Activated naive CD4-positive, alpha-beta T cell treated with anti-CD3 and anti-CD28 coated beads, Interleukin-2, amount 50 U/mL, for 72 hours (primary cell): ENCODE results near the gene GOLM1. TPM values are rescaled to one million over a fixed set of nuclear protein-coding genes. Genes with fewer than 3 reads are reported as not detected.
"Not testable (repeated sequence)": the region's sequence is repeated elsewhere in the genome, so short reads cannot be mapped to it uniquely, and the experiment has no call there.

Experiments
- ATAC-seq, 2 donors: fragments of 150-1000 bp; cut with Tn5 transposase; 2 replicates each; pipeline ENCODE4 v1.10.0; 2021; ENCODE audit warnings: mild to moderate bottlenecking in 2 of 2, moderate library complexity in 2 of 2
- DNase-seq, 2 donors: peaks; one replicate each; pipeline ENCODE4 v3.0.0; 2021 to 2022; ENCODE audit warnings: low spot score in 2 of 2
- H3K27ac Mint-ChIP-seq, 2 donors: one replicate each; pipeline ENCODE4 v1.8.0; 2022; ENCODE audit warnings: mild to moderate bottlenecking in 2 of 2, mixed read lengths in 2 of 2
- H3K36me3 Mint-ChIP-seq, 2 donors: one replicate each; pipeline ENCODE4 v1.8.0; 2022; ENCODE audit warnings: mixed read lengths in 2 of 2
- H3K9me3 Mint-ChIP-seq, 2 donors: one replicate each; pipeline ENCODE4 v1.8.0; 2022; ENCODE audit warnings: mixed read lengths in 2 of 2
- total RNA-seq, 2 donors: library from RNA; stranded (reverse); gene quantifications; one replicate each; pipeline ENCODE4 v1.2.3, GENCODE V29; 2022

Gene GOLM1
- total RNA-seq, 2 donors from 2014 or later: 0.87 to 3.5 TPM

- ATAC-seq (no peak), DNase-seq (no peak)
- no peaks in the 10 kb centered on the region for H3K36me3 Mint-ChIP-seq
- no peaks in the 10 kb centered on the region for H3K9me3 Mint-ChIP-seq
- no peak overlapping the region for H3K27ac Mint-ChIP-seq
Measured at GRCh38 chr9:86061972-86062739, 37.2 kb downstream of the GOLM1 start.

- Mint-ChIP-seq H3K36me3 (no peaks in the 10 kb centered on the region), H3K9me3 (no peaks in the 10 kb centered on the region), H3K27ac (no peak overlapping the region)
Measured at GRCh38 chr9:86057491-86057890, 41.9 kb downstream of the GOLM1 start.

GRCh38 chr9:86054695-86055094 lies 44.7 kb downstream of the GOLM1 start:
- Mint-ChIP-seq H3K27ac (no peak overlapping the region), H3K36me3 (no peaks in the 10 kb centered on the region), H3K9me3 (no peaks in the 10 kb centered on the region)
- ATAC-seq (no peak), DNase-seq (no peak)

More at GRCh38 chr9:86057491-86057890, 41.9 kb downstream of the GOLM1 start:
- no peak for ATAC-seq
- DNase-seq: no peak

DNA sequence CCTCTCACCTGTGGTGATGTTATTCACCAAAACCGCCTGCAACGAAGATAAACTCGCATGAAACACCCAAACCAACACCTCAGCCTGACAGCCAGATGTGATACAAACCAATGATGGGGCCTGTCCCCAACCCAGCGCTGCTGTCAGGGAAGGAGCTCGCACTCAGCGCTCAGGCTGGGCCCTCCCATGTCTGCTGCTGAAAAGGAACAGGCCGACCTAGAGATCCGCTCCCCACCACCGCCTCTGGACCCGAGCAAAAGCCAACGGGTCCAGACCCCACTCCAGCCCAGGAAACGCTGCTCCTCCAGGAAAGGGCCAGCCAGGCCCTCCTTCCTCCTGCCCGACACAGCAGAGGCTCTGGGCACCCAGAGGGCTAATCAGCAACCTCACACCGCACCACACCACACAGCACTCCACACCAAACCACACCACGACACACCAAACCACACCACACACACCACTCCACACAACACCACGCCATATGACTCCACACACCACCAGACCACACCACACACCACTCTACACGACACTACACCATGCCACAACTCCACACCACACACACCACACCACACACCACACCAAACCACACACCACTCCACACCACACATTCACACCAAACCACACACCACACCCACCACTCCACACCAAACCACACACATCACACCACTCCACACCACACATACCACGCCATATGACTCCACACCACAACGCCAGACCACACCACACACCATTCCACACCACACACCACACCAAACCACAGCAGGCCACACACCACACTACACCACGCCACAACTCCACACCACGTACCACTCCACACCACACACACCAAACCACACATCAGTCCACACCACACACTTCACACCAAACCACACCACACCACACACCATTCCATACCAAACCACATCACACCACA lies 46.5 kb downstream of the GOLM1 start:
- H3K36me3 Mint-ChIP-seq: no peaks in the 10 kb centered on the region
- no peak overlapping the region for H3K27ac Mint-ChIP-seq
- DNase-seq (no peak), ATAC-seq (peak in 1 of 2 donors; percentile 58)
- no peaks in the 10 kb centered on the region for H3K9me3 Mint-ChIP-seq

- not testable (repeated sequence) for H3K27ac Mint-ChIP-seq, DNase-seq, ATAC-seq, H3K36me3 Mint-ChIP-seq, H3K9me3 Mint-ChIP-seq
Measured at GRCh38 chr9:86048018-86048742, 51.2 kb downstream of the GOLM1 start.

- ATAC-seq (no peak), DNase-seq (no peak)
- Mint-ChIP-seq H3K36me3 (no peaks in the 10 kb centered on the region), H3K9me3 (no peaks in the 10 kb centered on the region), H3K27ac (no peak overlapping the region)
Measured at GRCh38 chr9:86047361-86047760, 52.0 kb downstream of the GOLM1 start.

DNA sequence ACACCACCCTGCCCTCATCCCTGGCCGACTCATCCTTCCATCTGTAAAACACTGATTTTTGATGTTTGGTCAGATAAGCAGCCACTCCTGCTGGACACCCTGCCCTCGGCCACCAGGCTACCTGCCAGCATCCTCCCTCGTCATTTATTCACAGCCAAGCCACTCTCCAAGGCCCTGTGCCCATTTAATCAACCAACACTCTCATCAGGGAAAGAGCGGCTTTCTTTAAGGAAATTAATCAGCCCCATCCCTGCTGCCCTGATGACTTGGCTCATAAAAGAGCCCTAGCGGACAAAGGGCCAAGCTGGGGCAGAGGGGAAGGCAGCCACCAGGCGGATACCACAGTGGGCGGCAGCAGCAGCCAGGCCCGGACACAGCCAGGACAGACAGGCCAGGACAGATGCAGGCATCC lies 52.4 kb downstream of the GOLM1 start:
- DNase-seq (no peak), ATAC-seq (no peak)
- no peaks in the 10 kb centered on the region for H3K36me3 Mint-ChIP-seq
- H3K27ac Mint-ChIP-seq: no peak overlapping the region
- H3K9me3 Mint-ChIP-seq: no peaks in the 10 kb centered on the region

DNA sequence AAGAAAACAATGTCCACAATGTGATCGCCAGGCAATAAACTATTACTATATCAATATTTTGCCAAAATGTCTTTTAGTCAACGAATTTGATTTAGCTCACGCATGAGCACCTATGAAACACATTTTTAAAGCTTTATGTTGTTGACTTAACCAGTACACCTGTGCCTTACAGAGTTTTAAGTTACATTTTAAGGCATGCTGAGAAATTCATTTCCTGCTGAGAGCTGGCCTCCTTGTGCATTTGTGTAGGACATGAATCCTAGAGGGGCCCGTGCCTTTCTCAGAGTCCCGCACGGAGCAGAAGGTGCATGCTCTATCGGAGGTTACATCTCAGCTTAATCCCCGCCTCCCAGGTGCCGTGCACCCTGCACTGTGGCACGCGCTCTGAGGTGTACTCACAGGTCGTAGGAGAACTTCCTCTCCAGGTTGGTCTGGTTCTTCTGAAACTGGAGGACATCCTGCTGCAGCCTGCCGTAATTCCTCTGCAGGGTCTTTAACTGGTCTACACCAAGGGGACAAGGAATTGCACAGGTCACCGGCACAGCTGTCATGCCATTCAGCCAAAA lies 53.2 kb downstream of the GOLM1 start:
- Mint-ChIP-seq H3K36me3 (no peaks in the 10 kb centered on the region), H3K27ac (no peak overlapping the region)

DNA sequence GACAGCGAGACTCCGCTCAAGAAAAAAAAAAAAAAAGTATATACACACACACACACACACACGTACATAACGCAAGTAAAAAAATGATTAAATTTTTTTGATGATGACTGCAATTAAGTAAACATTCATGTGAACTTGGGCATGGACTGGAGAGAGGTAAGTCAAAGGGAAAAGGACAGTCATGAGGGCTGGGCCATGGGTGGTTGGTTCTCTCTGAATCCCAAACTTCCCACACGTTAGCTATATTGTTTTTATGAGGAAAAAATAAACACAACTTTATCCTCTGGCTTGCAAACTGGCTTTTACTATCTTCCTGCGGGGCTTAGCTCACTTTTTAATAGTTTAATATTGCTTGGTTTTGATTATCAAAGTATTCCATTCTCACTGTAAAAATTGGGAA lies 53.7 kb downstream of the GOLM1 start:
- DNase-seq: no peak
- H3K9me3 Mint-ChIP-seq: no peaks in the 10 kb centered on the region
- peak overlapping the region in 1 of 2 donors; percentile 29 for H3K27ac Mint-ChIP-seq
- H3K36me3 Mint-ChIP-seq: no peaks in the 10 kb centered on the region
- no peak for ATAC-seq

More for the DNA sequence above, 53.2 kb downstream of the GOLM1 start:
- ATAC-seq: no peak
- no peak for DNase-seq
- H3K9me3 Mint-ChIP-seq: no peaks in the 10 kb centered on the region

DNA sequence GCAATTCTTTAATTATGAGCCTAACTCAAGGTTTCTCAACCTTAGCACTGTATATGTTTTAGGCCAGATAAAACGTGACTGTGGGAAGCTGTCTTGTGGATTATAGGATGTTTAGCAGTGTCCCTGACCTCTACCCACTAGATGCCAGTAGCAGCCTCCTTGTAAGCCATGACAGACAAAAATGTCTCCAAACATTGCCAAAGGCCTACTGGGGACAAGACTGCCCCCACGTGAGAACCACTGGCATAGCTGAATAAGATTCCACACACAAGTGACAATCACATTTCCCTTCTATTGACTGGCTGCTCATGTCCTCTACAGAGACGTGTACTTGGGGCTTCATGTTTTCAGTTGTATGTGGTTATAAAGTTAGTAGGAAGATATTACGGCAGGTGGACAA lies 55.4 kb downstream of the GOLM1 start:
- Mint-ChIP-seq H3K27ac (no peak overlapping the region), H3K36me3 (no peaks in the 10 kb centered on the region), H3K9me3 (no peaks in the 10 kb centered on the region)
- DNase-seq (no peak), ATAC-seq (no peak)

DNA sequence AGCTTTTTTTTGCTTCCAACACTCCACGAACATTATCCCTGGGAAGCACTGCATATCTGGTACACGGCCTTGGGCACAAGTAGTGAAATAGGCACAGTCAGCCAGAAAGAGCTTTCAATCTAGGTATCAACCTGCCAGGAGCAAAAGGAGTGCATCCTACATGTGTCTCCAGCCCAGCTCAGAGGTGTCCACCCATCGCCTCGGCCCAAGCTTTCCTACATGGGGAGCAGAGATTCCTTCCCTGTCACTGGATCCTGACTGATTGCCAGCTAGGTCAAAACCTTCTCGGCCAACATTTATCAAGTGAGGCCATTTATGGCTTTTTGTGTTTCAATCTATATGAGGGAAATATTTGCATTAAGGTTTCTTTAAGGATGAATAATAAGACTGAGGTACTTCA lies 55.8 kb downstream of the GOLM1 start:
- Mint-ChIP-seq H3K9me3 (no peaks in the 10 kb centered on the region), H3K27ac (no peak overlapping the region), H3K36me3 (no peaks in the 10 kb centered on the region)
- ATAC-seq: no peak
- DNase-seq: no peak

GRCh38 chr9:86042199-86042978 lies 57.0 kb downstream of the GOLM1 start:
- Mint-ChIP-seq H3K9me3 (no peaks in the 10 kb centered on the region), H3K27ac (no peak overlapping the region), H3K36me3 (no peaks in the 10 kb centered on the region)
- DNase-seq: no peak
- no peak for ATAC-seq

- DNase-seq (no peak), ATAC-seq (no peak)
- Mint-ChIP-seq H3K9me3 (peaks cover 4 to 6% of the 10 kb centered on the region in 2 donors), H3K36me3 (peaks cover 4 to 5% of the 10 kb centered on the region in 2 donors), H3K27ac (no peak overlapping the region)
Measured at GRCh38 chr9:86041311-86041741, 58.0 kb downstream of the GOLM1 start.

DNA sequence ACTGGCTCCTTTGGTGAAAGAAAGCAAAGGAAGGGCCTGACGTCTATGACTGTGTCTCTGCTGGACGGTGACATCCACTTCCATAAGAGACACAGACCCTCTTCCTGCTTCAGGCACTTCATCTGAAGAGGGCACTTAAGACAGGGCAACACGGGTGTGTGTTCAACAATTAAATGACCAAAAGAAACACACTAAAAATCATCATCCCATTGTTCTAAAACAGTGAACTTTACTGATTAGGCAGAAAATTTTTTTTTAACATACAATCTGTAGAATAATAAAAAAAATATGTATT lies 58.5 kb downstream of the GOLM1 start:
- ATAC-seq: no peak

DNA sequence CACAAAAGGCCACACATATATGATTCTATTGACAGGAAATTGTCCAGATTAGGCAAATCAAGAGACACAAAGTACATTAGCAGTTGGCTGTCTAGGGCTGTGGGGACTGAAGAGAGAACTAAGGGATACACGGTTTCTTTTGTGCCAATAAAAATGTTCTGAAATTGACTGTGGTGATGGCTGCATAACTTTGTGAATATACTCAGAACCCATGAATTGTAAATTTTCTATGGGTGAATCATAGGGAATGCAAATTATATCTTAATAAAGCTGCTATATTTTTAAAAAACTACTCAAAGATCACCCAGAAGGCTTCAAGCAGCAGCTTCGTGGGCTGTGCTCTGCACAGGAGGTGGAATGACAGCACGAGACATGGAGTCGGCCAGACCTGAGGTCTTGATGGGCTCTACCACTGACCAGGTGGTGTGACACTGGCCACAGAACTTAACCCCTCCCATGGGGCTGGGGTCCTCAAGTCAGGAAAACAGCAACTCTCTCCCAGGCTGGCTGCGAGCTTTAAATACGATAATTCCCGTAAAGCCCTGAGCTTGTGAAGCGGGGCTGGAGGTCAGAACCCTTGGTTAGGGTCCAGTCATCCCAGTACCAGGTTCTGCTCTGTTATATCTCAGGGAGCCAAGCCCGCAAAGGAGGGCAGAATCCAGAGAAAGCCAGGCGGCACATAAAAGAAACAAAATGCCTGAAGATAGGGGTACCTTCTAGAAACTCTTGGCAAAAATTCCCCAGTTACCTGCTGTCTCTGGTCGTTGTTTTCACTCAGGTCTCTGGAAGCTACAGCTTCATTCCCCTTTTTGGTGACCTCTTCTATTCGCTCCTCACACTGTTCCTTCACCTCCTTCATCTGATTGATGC lies 59.1 kb downstream of the GOLM1 start:
- ATAC-seq (no peak), DNase-seq (no peak)
- peaks cover 7 to 15% of the 10 kb centered on the region in 2 donors for H3K36me3 Mint-ChIP-seq
- peaks cover 6 to 7% of the 10 kb centered on the region in 2 donors for H3K9me3 Mint-ChIP-seq
- H3K27ac Mint-ChIP-seq: no peak overlapping the region

More for the DNA sequence above, 58.5 kb downstream of the GOLM1 start:
- DNase-seq: no peak
- Mint-ChIP-seq H3K36me3 (peaks cover 7 to 10% of the 10 kb centered on the region in 2 donors), H3K9me3 (peaks cover 6% of the 10 kb centered on the region in 2 donors), H3K27ac (no peak overlapping the region)
